ENCODE data around the gene ITGB7. TPM values are rescaled to one million over a fixed set of nuclear protein-coding genes. Genes with fewer than 3 reads are reported as not detected.

ITGB7 gene
- total and polyA plus RNA-seq, 9 of the 15 experiments (the other 6 are each of a cell fraction or from before 2014, with no cell fraction given) = 0.06 to 2.0 (median 0.67) TPM

DNA sequence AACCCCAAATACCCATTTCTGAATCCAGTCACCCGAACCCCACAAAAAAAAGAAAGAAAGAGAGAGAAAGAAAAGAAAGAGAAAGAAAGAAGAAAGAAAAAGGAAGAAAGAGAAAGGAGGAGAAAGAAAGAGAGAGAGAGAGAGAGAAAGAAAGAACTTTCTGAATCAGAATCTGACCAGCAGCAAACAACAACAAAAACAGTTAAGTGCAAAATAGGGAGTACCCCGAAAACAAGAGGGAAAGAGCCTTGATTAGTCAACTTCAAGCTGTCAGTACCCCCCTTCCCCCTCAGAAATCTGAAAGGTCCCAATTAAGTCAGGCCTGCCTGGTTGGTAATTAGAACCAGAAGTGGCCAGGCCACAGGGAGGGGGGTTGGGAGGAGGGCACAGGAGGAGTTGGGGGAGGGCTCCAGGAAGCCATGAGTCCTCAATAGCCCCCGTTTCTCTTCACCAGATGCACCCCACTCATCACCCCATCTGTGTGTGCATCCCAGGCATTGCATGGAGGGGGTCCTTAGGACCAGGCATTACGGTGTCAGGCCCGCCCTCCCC lies 15.2 kb upstream of the ITGB7 start (continued):
- no peak for TF ChIP-seq CREB1 (IDR thresholded peaks at IDR 0.05)
- no peak for TF ChIP-seq CREB1 (CRISPR knock-in tag; IDR thresholded peaks at IDR 0.05)
- no peak for TF ChIP-seq ZFPM2 (CRISPR knock-in tag; IDR thresholded peaks at IDR 0.05)
- TF ChIP-seq TARDBP (IDR thresholded peaks at IDR 0.05) = no peak
- TF ChIP-seq, protein P1, sequence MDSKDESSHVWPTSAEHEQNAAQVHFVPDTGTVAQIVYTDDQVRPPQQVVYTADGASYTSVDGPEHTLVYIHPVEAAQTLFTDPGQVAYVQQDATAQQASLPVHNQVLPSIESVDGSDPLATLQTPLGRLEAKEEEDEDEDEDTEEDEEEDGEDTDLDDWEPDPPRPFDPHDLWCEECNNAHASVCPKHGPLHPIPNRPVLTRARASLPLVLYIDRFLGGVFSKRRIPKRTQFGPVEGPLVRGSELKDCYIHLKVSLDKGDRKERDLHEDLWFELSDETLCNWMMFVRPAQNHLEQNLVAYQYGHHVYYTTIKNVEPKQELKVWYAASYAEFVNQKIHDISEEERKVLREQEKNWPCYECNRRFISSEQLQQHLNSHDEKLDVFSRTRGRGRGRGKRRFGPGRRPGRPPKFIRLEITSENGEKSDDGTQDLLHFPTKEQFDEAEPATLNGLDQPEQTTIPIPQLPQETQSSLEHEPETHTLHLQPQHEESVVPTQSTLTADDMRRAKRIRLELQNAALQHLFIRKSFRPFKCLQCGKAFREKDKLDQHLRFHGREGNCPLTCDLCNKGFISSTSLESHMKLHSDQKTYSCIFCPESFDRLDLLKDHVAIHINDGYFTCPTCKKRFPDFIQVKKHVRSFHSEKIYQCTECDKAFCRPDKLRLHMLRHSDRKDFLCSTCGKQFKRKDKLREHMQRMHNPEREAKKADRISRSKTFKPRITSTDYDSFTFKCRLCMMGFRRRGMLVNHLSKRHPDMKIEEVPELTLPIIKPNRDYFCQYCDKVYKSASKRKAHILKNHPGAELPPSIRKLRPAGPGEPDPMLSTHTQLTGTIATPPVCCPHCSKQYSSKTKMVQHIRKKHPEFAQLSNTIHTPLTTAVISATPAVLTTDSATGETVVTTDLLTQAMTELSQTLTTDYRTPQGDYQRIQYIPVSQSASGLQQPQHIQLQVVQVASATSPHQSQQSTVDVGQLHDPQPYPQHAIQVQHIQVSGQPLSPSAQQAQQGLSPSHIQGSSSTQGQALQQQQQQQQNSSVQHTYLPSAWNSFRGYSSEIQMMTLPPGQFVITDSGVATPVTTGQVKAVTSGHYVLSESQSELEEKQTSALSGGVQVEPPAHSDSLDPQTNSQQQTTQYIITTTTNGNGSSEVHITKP (IDR thresholded peaks at IDR 0.05; ENCODE audit: partially characterized antibody) = peak; percentile 93
- TF ChIP-seq DPF2 (IDR thresholded peaks at IDR 0.05) = peak; percentile 36; the same call in 1 of the 2 replicates
- peak; percentile 77 for TF ChIP-seq BRD9 (IDR thresholded peaks at IDR 0.05; ENCODE audit: low read depth, partially characterized antibody)
- TF ChIP-seq, protein P2, sequence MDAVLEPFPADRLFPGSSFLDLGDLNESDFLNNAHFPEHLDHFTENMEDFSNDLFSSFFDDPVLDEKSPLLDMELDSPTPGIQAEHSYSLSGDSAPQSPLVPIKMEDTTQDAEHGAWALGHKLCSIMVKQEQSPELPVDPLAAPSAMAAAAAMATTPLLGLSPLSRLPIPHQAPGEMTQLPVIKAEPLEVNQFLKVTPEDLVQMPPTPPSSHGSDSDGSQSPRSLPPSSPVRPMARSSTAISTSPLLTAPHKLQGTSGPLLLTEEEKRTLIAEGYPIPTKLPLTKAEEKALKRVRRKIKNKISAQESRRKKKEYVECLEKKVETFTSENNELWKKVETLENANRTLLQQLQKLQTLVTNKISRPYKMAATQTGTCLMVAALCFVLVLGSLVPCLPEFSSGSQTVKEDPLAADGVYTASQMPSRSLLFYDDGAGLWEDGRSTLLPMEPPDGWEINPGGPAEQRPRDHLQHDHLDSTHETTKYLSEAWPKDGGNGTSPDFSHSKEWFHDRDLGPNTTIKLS (IDR thresholded peaks at IDR 0.05; ENCODE audit: borderline replicate concordance, low read depth) = no peak
- no peak for TF ChIP-seq HOXB6 (CRISPR knock-in tag; IDR thresholded peaks at IDR 0.05; ENCODE audit: borderline replicate concordance)
- TF ChIP-seq RHOXF2B (CRISPR knock-in tag; conservative IDR thresholded peaks at IDR 0.05) = no peak
- no peak for TF ChIP-seq DNMT1 (IDR thresholded peaks at IDR 0.05)
- TF ChIP-seq SOX6 (IDR thresholded peaks at IDR 0.05) = no peak
- TF ChIP-seq, protein P3, sequence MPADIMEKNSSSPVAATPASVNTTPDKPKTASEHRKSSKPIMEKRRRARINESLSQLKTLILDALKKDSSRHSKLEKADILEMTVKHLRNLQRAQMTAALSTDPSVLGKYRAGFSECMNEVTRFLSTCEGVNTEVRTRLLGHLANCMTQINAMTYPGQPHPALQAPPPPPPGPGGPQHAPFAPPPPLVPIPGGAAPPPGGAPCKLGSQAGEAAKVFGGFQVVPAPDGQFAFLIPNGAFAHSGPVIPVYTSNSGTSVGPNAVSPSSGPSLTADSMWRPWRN (IDR thresholded peaks at IDR 0.05; ENCODE audit: low read depth) = no peak
- TF ChIP-seq NFATC3 (IDR thresholded peaks at IDR 0.05) = peak; percentile 20; the same call in 1 of the 2 replicates
- peak; percentile 55; the same call in 1 of the 2 replicates for TF ChIP-seq SMARCA5 (IDR thresholded peaks at IDR 0.05)
- no peak for TF ChIP-seq MCM7 (IDR thresholded peaks at IDR 0.05)
- no peak for TF ChIP-seq TCF7 (IDR thresholded peaks at IDR 0.05; ENCODE audit: borderline replicate concordance)
- 0 out of 2 replicates have a peak, but pooled peaks have one; percentile 43 for TF ChIP-seq OTX1 (CRISPR knock-in tag; IDR thresholded peaks at IDR 0.05)
- no peak for TF ChIP-seq ZNF695 (CRISPR knock-in tag; IDR thresholded peaks at IDR 0.05)
- TF ChIP-seq, protein P4, sequence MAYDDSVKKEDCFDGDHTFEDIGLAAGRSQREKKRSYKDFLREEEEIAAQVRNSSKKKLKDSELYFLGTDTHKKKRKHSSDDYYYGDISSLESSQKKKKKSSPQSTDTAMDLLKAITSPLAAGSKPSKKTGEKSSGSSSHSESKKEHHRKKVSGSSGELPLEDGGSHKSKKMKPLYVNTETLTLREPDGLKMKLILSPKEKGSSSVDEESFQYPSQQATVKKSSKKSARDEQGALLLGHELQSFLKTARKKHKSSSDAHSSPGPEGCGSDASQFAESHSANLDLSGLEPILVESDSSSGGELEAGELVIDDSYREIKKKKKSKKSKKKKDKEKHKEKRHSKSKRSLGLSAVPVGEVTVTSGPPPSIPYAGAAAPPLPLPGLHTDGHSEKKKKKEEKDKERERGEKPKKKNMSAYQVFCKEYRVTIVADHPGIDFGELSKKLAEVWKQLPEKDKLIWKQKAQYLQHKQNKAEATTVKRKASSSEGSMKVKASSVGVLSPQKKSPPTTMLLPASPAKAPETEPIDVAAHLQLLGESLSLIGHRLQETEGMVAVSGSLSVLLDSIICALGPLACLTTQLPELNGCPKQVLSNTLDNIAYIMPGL (CRISPR knock-in tag; IDR thresholded peaks at IDR 0.05) = no peak
- no peak for TF ChIP-seq GABPB2 (CRISPR knock-in tag; conservative IDR thresholded peaks at IDR 0.05)
- TF ChIP-seq, protein P5, sequence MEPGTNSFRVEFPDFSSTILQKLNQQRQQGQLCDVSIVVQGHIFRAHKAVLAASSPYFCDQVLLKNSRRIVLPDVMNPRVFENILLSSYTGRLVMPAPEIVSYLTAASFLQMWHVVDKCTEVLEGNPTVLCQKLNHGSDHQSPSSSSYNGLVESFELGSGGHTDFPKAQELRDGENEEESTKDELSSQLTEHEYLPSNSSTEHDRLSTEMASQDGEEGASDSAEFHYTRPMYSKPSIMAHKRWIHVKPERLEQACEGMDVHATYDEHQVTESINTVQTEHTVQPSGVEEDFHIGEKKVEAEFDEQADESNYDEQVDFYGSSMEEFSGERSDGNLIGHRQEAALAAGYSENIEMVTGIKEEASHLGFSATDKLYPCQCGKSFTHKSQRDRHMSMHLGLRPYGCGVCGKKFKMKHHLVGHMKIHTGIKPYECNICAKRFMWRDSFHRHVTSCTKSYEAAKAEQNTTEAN (CRISPR knock-in tag; IDR thresholded peaks at IDR 0.05) = no peak
- TF ChIP-seq SREBF2 (CRISPR knock-in tag; IDR thresholded peaks at IDR 0.05) = no peak
- TF ChIP-seq ZC3H4 (CRISPR knock-in tag; IDR thresholded peaks at IDR 0.05; ENCODE audit: borderline replicate concordance) = no peak
